Measurements from ENCODE around the gene SMIM41. TPM values are rescaled to one million over a fixed set of nuclear protein-coding genes. Genes with fewer than 3 reads are reported as not detected.

SMIM41 gene
- total RNA-seq, 1 experiment from 2014 or later: not detected

- Histone ChIP-seq H3K4me3 (peak overlapping the region; percentile 54), H3K27ac (peak overlapping the region; percentile 100), H3K9me2 (ENCODE audit: insufficient read depth) (no peaks in the 10 kb centered on the region), H3F3A (ENCODE audit: insufficient read depth, low read depth) (peaks cover 63% of the 10 kb centered on the region), H3K36me3 (ENCODE audit: low read depth) (no peaks in the 10 kb centered on the region), H3K4me2 (peak overlapping the region; percentile 96), H3K27me3 (ENCODE audit: insufficient read depth, low read depth) (no peaks in the 10 kb centered on the region), H3K9me3 (ENCODE audit: insufficient read depth, low read depth) (no peaks in the 10 kb centered on the region), H3K4me1 (replicated peaks; ENCODE audit: insufficient read depth) (peaks cover 89% of the 10 kb centered on the region), H3K79me2 (ENCODE audit: low read depth) (peaks cover 4% of the 10 kb centered on the region; the same call in 1 of the 2 replicates), H2AFZ (peak overlapping the region; percentile 55; the same call in 1 of the 2 replicates), H4K20me1 (ENCODE audit: insufficient read depth) (no peaks in the 10 kb centered on the region)
- ChIA-PET CTCF (no interaction called here), POLR2A (ENCODE audit: unreplicated experiment) (interaction anchor here (0.7 kb wide), 1 partner anchor 341 kb away, joined by 3 read pairs; no protein-coding TSS in a partner anchor)
- intact Hi-C loops (cut with micrococcal nuclease; ENCODE audit: unreplicated experiment): no loop called here
- no peak for DNase-seq
- TF ChIP-seq CTCF (conservative IDR thresholded peaks at IDR 0.05) (no peak), EZH2 (IDR thresholded peaks at IDR 0.05; ENCODE audit: low read depth) (no peak)
- BruUV-seq (replicated peaks): TSS peak; percentile 2
Measured at GRCh38 chr12:52152905-52153317, 73.4 kb downstream of the SMIM41 start.

- no peaks in the 10 kb centered on the region for H3K9me3 ChIP-seq (ENCODE audit: insufficient read depth, low read depth)
- no peak overlapping the region for H3K27ac ChIP-seq
- peaks cover 44% of the 10 kb centered on the region for H3F3A ChIP-seq (ENCODE audit: insufficient read depth, low read depth)
- ChIA-PET CTCF (interaction anchor here (0.5 to 1.3 kb wide), 6 partner anchors 11 to 711 kb away, joined by 3 to 10 read pairs (median 5); partner anchors contain the start of genes KRT7 and KRT85), POLR2A (ENCODE audit: unreplicated experiment) (interaction anchor here (0.5 to 0.9 kb wide), 7 partner anchors 8 to 116 kb away, joined by 4 to 18 read pairs (median 7); no protein-coding TSS in a partner anchor)
- no peaks in the 10 kb centered on the region for H3K9me2 ChIP-seq (ENCODE audit: insufficient read depth)
- no peak for TF ChIP-seq CTCF (conservative IDR thresholded peaks at IDR 0.05)
- no peak for TF ChIP-seq EZH2 (IDR thresholded peaks at IDR 0.05; ENCODE audit: low read depth)
- no peak overlapping the region for H2AFZ ChIP-seq
- H3K79me2 ChIP-seq (ENCODE audit: low read depth): no peaks in the 10 kb centered on the region
- H3K27me3 ChIP-seq (ENCODE audit: insufficient read depth, low read depth): no peaks in the 10 kb centered on the region
- H3K4me1 ChIP-seq (replicated peaks; ENCODE audit: insufficient read depth): peaks cover 67% of the 10 kb centered on the region
- H3K4me3 ChIP-seq: no peak overlapping the region
- BruUV-seq (replicated peaks): no TSS peak
- no peaks in the 10 kb centered on the region for H4K20me1 ChIP-seq (ENCODE audit: insufficient read depth)
- intact Hi-C loops (cut with micrococcal nuclease; ENCODE audit: unreplicated experiment): no loop called here
- H3K4me2 ChIP-seq: no peak overlapping the region
- no peaks in the 10 kb centered on the region for H3K36me3 ChIP-seq (ENCODE audit: low read depth)
- DNase-seq: peak in 1 of 2 experiments; percentile 65
Measured at GRCh38 chr12:52155048-52155868, 75.8 kb downstream of the SMIM41 start.

GRCh38 chr12:52156311-52156710 is 76.8 kb downstream of the SMIM41 start:
- Histone ChIP-seq H3F3A (ENCODE audit: insufficient read depth, low read depth) (peaks cover 44% of the 10 kb centered on the region), H3K36me3 (ENCODE audit: low read depth) (no peaks in the 10 kb centered on the region), H3K9me2 (ENCODE audit: insufficient read depth) (no peaks in the 10 kb centered on the region), H2AFZ (no peak overlapping the region), H4K20me1 (ENCODE audit: insufficient read depth) (no peaks in the 10 kb centered on the region), H3K79me2 (ENCODE audit: low read depth) (no peaks in the 10 kb centered on the region), H3K4me2 (0 out of 2 replicates have a peak overlapping the region, but pooled peaks have one; percentile 0), H3K4me1 (replicated peaks; ENCODE audit: insufficient read depth) (peaks cover 60% of the 10 kb centered on the region), H3K9me3 (ENCODE audit: insufficient read depth, low read depth) (no peaks in the 10 kb centered on the region), H3K27me3 (ENCODE audit: insufficient read depth, low read depth) (no peaks in the 10 kb centered on the region), H3K27ac (no peak overlapping the region), H3K4me3 (no peak overlapping the region)
- intact Hi-C loops (cut with micrococcal nuclease; ENCODE audit: unreplicated experiment): loop anchor here (1.0 to 2.0 kb wide), 4 partner anchors 56 to 723 kb away; partner anchors contain the start of gene KRT7
- ChIA-PET POLR2A (ENCODE audit: unreplicated experiment) (interaction anchor here (0.6 to 0.9 kb wide), 4 partner anchors 12 to 123 kb away, joined by 4 to 7 read pairs (median 5); no protein-coding TSS in a partner anchor), CTCF (interaction anchor here (0.6 to 1.9 kb wide), 11 partner anchors 9 to 723 kb away, joined by 3 to 10 read pairs (median 5); no protein-coding TSS in a partner anchor)
- DNase-seq: peak in 1 of 2 experiments; percentile 56
- BruUV-seq (replicated peaks): no TSS peak
- TF ChIP-seq EZH2 (IDR thresholded peaks at IDR 0.05; ENCODE audit: low read depth): no peak
